Measurements from ENCODE around the gene WWOX.

- TF ChIP-seq POLR2A (IDR thresholded peaks at IDR 0.05; ENCODE audit: extremely low read depth, insufficient read length) (no peak), CTCF (IDR thresholded peaks at IDR 0.05; ENCODE audit: low read depth, low read length) (no peak)
These were observed 341.8 kb downstream of the WWOX start for GRCh38 chr16:78441298-78441697.

All from NB4 (cell line).